HCEC 1CT (cell line): Measurements from ENCODE around the gene UGGT2.
"Not testable (repeated sequence)": the region's sequence is repeated elsewhere in the genome, so short reads cannot be mapped to it uniquely, and the experiment has no call there.

ENCODE experiments used
- DNase-seq: peaks from one replicate; pipeline ENCODE4 v3.0.0-alpha.2; 2017

Gene UGGT2

DNA sequence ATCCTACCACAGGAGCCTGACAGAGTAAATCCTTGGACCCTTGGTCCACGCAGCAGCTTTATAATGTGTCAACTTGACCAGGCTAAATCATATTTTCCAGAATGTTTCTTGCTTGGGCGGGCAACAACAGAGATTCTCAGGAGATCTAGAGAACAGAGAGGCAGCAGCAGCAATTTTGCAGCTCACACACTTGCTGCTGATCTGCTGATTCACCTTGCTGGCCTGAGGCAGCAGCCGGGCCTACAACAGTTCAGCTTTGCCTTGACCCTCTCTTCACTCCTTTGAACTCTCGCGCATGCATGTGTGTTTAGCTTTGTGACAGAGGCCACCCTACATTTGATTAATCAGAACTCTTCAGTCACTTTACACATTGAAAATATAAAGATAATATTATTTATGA, 159.3 kb downstream of the UGGT2 start:
- DNase-seq: no peak

DNA sequence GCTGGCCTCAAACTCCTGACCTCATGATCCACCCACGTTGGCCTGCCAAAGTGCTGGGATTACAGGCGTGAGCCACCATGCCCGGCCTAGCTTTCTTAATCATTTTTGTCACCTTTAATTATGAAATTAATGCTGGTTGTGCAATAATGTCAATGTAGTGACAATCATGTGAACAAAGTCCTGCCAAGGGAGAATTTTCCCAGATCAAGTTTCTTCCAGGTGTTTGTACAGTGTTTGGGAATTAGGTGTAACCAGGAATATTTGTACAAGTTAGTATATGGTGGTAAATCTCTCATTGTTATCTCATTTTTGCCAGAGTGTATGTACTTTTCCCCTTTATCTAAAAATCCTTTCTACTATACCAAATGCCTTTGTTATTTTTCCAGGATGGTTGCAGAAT, 171.1 kb downstream of the UGGT2 start:
- no peak for DNase-seq

DNA sequence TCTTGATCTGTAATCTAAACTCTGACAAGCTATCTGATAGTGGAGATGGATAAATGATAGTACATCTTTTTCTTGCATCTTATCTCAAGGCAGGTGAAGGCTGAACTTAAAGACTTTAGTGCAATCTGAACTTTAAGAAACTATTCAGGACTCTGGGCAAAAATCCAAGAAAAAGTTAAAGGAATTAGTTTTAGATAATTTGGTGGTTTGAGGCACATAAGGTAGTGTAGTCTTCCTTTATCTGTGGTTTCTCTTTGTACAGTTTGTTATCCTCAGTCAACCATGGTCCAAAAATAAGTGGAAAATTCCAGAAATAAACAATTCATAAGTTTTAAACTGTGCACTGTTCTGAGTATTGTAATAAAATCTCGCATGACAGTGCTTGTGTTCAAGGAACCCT, 172.9 kb downstream of the UGGT2 start:
- DNase-seq: no peak

DNA sequence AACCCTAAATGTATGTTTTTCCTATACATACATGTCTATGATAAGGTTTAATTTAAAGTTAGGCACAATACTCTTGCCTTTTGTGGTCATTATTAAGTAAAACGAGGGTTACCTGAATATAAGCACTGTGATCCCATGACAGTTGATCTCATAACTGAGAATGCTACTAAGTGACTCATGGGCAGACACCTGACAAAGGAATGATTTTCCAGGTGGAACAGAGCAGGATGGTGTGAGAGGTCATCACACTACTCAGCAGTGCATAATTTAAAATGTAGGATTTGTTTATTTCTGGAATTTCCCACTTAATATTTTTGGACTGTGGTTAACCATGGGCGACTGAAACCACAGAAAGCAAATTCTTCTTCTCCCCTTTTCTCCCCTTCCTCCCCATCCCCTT, 178.9 kb downstream of the UGGT2 start:
- no peak for DNase-seq

DNA sequence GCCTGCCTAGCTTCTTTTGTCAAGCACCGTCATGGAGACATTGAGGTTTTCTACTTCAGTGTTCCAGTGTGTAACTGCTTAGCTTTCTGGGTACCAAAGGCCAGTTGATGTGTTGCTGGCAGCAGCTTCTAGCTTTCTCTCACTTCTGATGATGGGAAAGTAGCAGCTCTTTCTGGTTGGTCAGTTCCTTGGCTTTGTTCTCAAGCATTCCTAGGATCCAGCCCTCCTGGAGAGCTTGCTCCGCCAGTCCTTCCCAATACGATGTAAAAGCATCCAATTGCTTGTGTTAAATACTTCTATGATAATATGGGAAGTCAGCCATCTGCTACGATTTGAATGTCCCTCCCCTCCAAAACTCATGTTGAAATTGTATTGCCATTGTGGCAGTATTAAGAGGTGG, 182.8 kb downstream of the UGGT2 start:
- DNase-seq: no peak

DNA sequence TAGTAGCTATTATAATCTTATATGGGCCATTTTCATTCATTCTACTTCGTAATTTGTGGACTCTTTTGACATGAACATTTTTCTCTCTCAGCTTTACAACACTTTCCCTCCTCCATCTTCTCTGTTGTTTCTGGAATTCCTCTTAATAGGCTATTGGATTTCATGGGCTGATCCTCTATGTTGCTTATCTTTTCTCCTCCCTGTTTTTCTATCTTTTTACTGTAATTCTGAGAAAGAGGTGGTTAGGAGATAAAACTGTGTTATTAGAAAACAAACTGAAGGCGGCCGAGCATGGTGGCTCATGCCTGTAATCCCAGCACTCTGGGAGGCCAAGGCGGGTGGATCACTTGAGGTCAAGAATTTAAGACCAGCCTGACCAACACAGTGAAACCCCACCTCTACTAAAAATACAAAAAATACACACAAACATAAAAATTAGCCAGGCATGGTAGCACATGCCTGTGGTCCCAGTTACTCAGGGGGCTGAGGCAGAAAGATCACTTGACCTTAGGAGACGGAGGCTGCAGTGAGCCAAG, 188.1 kb downstream of the UGGT2 start:
- DNase-seq: no peak

DNA sequence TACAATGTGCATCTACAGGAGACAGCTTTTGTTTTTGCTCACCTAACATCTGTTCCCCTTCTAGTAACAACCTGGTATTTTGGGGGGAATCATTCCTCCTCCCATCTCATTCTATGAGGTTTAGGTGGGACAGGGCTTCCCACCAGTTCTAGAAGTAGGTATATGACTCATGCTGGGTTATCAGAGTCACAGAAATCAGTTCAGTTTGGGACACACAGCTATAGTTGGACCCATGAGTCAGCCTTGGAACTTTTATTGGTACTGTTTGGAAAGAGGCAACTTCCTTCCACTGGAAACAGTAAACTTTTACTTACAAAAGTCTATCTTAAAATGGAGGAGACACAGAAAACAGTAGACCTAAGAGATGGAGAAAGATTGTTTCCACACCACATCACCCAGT, 190.8 kb downstream of the UGGT2 start:
- no peak for DNase-seq

DNA sequence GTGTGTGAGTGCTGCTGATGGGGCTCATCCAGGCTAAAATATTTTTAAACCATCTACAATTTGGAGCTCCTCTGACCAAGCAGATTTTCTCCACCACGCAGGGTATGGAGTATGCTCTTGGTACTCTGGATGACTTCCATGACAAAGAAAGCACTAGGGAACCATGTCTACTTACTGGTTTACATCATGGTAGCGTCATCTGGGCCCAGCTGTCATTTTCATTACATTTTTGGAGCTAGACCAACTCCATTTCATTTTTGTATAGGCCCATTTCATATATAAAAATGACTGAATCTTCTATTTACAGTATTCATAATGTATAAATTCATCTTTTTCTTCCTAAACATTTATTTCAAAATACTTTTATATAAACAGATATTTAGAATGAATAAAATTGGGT, 191.9 kb downstream of the UGGT2 start:
- peak; percentile 2 for DNase-seq

DNA sequence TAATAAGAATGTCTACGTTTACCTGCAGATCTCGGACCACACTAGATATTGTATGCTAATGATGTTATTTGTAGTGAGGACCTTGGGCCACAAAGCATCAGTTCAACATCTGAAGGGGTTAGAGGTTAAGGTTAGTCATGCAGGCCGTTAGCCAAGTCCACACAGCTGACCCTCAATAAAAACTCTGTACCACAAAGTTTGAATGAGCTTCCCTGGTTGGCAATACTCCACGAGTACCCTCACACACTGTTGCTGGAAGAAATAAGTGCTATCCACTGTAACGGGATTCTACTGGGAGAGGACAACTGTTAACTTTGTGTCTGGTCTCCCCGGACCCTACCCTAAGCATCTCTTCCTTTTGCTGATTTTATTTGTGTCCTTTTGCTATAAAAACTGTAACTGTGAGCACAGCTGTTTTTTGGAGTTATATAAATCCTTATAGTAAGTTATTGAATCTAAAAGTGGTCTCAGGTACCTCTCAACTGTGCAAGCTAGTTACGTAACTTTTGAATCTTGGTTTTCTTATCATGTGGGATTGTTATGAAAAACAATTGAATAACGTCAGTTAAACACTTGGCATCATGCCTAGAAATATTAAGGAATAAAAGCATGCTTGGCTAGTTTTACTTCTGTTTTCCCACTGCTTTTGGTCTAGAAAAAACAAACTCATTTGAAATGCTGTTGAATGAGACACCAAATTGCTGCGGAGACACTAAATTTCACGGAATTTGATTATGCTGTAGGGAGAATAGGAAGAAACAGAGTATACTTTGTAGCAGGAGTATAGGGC, 194.7 kb downstream of the UGGT2 start:
- DNase-seq: peak; percentile 48

DNA sequence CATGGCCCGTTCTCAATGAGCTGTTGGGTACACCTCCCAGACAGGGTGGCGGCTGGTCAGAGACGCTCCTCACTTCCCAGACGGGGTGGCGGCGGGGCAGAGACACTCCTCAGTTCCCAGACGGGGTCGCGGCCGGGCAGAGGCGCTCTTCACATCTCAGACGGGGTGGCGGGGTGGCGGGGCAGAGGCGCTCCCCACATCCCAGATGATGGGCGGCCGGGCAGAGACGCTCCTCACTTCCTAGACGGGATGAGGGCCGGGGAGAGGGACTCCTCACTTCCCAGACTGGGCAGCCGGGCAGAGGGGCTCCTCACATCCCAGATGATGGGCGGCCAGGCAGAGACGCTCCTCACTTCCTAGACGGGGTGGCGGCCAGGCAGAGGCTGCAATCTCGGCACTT, 207.5 kb downstream of the UGGT2 start:
- not testable (repeated sequence) for DNase-seq

DNA sequence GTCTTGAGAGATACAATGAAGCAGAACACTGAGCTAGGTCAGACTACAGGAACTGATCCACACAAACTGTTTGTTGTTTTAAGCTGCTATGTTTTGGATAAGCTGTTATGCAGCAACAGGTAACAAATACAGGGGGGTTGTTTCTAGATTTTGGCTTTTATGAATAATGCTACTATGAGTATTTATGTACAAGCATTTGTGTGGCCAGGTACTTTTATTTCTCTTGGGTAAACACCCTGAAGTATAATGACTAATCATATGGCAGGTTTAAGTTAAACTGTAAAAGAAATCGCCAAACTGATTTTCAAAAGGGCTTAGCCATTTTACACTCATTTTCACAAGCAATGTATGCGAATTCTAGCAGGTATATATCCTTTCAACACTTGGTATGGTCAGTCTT, 210.3 kb downstream of the UGGT2 start:
- DNase-seq: no peak

DNA sequence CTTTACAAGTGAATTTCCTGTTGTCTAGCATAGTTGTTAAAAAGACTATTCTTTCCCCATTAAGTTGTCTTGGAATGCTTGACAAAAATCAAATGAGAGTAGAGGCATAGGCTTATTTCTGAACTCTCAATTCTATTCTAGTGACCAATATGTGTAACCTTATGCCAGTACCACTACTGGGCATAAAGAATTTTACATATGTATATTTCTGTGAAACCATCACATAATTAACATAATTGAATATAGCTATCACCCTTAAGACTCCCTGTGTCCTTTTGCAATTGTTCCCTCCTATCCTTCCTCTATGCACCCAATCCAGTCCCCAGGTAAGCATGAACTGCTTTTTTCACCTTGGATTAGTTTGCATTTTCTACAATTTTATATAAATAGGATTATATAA, 211.3 kb downstream of the UGGT2 start:
- no peak for DNase-seq

DNA sequence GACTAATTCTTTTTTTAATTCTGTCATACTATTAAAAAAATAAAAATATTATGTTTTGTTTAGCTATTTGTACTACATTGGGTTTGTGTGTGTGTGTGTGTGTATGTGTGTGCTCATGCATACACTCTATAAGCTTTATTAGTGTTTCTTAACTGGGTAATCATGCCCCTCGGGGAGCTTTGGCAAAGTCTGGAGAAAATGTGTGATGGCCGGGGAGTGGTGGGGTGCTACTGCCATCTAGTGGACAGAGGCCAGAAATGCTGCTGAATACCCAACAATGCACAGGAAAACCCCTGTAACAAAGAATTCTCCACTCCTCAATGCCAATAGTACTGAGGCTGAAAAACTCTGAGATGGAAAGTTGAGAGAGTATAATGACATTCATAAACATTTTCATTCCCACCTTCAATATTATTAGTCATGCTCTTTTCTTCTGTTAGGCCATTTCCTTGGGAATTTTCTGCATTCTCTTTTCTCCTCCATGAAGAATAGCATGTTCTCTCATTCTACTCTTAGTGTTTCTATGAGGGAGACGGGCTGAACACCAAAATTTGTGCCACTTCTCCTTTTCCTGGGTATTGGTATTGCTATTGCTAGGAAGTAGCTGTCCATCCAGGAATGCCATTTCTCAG, 219.0 kb downstream of the UGGT2 start:
- DNase-seq: peak; percentile 47

DNA sequence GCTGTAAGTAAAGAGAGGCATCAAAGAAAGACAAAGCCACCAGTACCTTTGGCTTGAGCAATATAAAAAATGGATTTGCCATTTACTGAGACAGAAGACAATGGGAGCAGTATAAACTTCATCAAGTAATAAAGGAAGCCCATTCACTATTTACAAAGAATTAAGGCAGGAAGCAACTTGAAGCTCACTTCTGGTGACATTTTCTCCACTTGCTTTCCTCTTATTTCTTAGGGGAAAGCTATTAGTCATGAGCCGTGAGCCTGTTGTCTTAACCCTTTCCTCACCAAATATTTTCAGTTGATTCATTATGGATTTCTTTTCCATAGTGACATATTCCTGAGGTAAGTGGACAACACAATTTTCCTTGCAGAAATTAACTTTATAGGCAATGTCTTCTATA, 219.5 kb downstream of the UGGT2 start:
- peak; percentile 44 for DNase-seq

DNA sequence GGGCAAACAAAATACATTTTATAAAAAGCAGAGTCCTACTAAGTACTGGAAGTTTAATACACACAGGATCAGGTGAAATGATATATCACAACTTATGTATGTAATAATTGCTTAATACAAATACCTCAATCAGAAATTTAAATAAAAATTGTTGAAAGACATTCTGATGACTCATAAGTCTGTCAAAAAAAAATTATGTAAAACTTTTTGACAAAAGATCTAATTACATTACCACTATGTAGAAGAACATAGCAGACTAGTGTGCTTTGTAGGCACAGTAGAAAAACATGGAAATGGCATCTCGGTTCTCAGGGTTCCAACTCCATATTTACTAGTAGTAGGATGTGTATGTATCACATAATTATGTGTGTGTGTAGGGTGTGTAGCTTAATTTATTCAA, 220.1 kb downstream of the UGGT2 start:
- peak; percentile 1 for DNase-seq

DNA sequence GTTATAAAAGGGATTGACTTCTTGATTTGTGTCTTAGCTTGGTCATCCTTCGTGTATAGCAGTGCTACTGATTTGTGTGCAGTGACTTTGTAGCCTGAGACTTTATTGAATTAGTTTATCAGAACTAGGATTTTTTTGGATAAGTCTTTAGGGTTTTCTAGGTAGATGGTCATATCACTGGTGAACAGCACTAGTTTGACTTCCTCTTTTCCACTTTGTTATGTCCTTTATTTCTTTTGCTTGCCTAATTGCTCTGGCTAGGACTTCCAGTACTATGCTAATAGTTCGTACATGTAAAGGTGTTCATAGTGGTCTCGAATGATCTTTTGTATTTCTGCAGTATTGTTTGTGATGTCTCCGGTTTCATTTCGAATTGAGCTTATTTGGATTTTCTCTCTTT, 230.9 kb downstream of the UGGT2 start:
- no peak for DNase-seq

DNA sequence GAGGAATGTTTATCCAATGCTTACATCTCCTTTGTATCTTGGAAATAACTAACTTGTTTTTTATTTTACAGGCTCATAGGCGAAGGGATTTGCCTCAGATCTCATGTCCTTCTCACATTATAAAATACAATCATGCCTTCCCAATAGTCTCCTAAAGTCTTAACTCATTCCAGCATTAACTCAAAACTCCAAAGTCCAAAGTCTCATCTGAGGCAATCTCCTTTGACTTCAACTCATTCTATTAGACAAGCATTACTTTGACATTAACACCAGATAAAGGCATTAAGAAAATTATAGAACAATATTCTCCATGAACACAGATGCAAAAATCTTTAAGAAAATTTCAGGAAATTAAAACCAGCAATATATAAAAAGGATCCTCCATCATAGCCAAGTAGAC, 238.7 kb downstream of the UGGT2 start:
- DNase-seq: no peak

DNA sequence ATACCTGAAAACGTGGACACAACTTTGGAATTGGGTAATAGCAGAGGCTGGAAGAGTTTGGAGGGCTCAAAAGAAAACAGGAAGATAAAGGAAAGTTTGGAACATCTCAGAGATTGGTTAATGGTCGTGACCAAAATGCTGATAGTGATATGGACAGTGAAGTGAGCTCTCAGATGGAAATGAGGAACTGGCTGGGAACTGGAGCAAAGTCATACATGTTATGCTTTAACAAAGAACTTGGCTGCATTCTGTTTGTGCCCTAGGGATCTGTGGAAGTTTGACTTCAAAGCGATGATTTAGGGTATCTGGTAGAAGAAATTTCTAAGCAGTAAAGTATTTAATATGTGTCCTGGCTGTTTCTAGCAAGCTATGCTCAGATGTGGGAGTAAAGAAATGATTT, 240.1 kb downstream of the UGGT2 start:
- no peak for DNase-seq

DNA sequence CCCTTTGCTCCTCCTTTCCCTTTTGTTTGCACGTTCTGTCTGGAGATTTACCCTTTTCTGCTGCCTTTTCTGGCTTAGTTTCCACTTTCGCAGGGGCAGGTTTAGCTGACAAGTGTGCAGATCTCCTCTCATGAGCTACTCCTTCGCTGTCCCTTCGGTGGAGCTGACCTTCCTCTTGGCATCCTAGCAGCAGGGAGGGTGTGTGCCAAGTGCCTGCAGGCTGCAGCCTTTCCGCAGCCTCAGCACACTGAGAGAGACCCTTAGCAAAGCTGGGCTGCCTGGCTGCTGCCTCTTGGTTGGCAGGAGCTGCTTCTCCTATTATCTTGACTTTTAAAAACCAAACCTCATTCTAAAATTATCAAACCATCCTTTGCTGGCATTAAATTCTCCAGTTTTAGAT, 243.8 kb downstream of the UGGT2 start:
- no peak for DNase-seq

DNA sequence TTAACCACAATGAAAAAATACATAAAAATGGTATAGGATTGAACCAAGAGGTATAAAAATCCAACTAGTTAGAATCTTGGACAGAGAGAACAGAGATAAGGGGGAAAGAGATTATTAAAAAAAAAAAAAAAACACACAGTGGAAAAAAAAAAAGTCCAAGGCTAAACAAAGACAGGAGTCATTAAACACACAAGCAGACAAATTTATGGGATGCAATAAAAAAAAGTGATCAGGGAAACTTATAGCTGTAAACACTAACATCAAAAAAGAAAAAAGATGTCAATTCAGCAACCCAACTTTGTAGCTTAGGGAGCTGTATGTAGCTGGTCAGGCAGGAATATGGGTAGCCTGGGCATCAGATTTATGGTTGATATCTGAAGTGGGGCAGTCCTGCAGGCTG, 247.3 kb downstream of the UGGT2 start:
- DNase-seq: no peak

DNA sequence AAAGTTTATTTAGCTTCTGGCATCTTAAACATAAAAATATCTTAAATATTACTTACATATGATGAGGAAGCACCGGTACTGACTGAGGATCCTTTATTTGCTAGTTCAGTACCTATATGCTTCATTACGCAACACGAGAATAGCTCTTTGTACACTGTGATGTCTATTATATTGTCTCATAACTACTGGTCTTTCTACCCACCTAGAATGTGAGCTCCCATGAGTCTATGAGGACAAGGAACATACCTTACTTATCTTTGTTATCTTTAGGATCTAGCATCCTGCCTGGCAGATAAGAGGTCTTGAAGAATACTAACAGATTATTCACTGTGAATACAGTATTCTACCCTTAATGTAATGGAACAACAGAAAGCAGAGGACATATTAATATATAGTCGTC, 251.4 kb downstream of the UGGT2 start:
- no peak for DNase-seq

DNA sequence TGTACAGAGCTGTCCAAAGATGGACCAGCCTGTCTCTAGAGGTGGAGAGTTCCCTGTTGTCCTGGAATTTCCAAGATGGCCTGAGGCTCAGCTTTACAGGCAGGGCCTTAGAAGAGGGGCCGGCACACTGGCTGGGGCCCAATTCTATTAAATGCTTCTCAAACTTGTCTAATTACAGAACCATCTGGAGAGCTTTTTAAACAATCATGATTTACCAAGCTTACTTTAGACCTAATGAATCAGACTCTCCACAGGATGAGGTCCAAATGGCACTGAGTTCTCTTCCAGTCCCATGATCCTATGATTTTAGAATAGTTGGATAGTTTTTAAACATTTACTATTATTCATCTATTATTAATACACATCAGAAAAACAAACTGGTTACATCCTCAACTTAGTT, 252.8 kb downstream of the UGGT2 start:
- DNase-seq: no peak

DNA sequence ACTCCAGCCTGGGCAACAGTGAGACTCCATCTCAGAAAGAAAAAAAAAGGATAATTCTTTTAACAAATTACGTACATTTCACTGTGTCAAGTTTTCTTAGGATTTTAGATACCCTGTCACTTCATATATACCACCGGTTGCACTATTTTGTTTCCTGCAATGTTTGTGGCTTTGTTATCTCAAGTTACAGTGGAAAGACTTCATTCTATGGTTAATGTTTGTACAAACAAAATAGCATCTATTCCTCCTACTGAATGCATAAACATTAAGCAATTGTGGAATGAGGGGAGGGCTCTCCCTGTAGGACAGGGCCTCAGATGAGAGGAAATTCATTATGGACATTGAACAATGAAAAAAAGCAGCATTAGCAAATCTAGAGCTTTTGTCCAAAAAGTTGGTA, 256.2 kb downstream of the UGGT2 start:
- DNase-seq: no peak

DNA sequence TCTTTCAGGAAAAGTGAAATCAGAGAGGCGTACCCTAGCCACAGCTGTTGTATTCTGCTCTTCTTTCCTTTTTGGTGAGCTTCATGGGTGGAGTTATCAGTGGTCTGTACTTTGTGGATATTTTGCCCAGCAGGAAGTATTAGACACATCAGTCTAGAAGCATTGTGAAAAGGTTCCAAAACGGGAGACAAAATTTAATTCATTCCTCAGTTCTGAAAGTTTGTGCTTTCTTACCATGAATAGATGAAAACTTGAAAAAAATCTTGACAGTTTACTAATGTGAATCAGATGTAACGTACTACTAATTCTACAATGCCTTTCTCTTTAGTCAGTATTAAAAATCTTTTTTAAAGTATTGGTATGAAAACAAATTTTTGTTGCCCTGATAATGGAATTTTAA, 259.4 kb downstream of the UGGT2 start:
- no peak for DNase-seq
